ENCODE results near the gene MED15.

MED15 gene

DNA sequence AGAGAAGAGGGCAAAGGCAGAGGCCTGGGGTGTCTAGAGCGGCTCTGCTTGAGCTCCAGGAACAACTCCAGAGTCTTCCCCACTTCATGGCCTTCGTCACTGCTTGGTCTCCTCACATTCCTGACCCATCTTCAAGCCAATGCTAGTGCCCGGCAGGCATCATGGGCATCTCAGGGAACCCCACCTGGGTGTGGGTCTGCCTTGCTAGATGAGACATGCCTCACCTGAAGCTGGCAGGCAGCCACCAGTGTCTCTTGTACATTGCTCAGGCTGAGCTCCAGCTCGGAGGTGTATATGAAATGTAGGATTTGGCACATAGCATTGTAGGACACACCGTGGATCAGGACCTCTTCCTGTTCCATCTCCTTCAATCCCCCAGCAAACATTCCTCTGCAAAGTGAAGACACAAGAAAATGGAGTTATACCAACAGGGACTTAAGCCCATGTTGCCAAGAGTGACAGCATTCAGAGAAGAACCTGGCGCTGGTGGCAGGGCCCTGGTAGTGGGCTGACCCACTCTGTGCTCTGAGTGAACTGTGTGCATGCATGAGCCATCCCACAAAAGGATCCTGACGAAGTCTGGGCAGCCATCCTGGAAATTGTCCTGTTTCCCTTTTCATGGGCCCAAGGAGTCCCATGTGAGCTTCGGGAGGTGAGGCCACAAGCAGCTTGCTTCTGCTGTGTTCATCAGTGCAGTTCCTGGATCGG lies 36.1 kb upstream of the MED15 start:
- TF ChIP-seq GATA2 (IDR thresholded peaks at IDR 0.05; ENCODE audit: low read depth, low read length) = no peak
- no peak for TF ChIP-seq GATA3 (IDR thresholded peaks at IDR 0.05; ENCODE audit: low read depth, low read length)

GRCh38 chr22:20472629-20473442 lies 34.6 kb upstream of the MED15 start:
- TF ChIP-seq GATA2 (IDR thresholded peaks at IDR 0.05; ENCODE audit: low read depth, low read length) = no peak
- no peak for TF ChIP-seq GATA3 (IDR thresholded peaks at IDR 0.05; ENCODE audit: low read depth, low read length)

- no peak for TF ChIP-seq GATA2 (IDR thresholded peaks at IDR 0.05; ENCODE audit: low read depth, low read length)
- TF ChIP-seq GATA3 (IDR thresholded peaks at IDR 0.05; ENCODE audit: low read depth, low read length) = no peak
These were observed 32.3 kb upstream of the MED15 start for GRCh38 chr22:20475115-20475436.

DNA sequence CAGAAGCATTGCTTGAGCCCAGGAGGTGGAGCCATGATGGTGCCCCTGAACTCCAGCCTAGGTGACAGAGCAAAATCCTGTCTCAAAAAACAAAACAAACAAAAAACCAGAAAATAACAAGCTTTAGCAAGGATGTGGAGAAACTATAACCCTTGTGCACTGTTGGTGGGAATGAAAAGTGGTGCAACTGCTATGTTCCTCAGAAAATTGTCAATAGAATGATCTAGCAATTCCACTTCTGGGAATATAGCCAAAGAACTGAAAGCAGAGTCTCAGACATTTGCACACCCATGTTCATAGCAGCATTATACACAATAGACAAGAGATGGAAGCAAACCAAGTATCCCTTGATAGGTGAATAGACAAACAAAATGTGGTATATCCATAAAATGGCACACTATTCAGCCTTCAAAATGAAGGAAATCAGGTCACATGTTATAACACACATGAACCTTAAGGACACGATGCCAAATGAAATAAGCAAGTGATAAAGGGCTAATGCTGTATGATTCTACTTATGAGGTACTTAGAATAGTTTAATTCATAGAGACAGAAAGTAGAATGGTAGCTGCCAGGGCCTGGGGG lies 27.7 kb upstream of the MED15 start:
- no peak for TF ChIP-seq GATA2 (IDR thresholded peaks at IDR 0.05; ENCODE audit: low read depth, low read length)
- TF ChIP-seq GATA3 (IDR thresholded peaks at IDR 0.05; ENCODE audit: low read depth, low read length) = no peak

- TF ChIP-seq GATA2 (IDR thresholded peaks at IDR 0.05; ENCODE audit: low read depth, low read length) (no peak), GATA3 (IDR thresholded peaks at IDR 0.05; ENCODE audit: low read depth, low read length) (no peak)
These were observed 23.6 kb upstream of the MED15 start for GRCh38 chr22:20483771-20484170.

- TF ChIP-seq GATA2 (IDR thresholded peaks at IDR 0.05; ENCODE audit: low read depth, low read length) (no peak), GATA3 (IDR thresholded peaks at IDR 0.05; ENCODE audit: low read depth, low read length) (no peak)
These were observed 22.3 kb upstream of the MED15 start for GRCh38 chr22:20484948-20485683.

GRCh38 chr22:20486229-20486628 lies 21.2 kb upstream of the MED15 start:
- TF ChIP-seq GATA2 (IDR thresholded peaks at IDR 0.05; ENCODE audit: low read depth, low read length) = no peak
- TF ChIP-seq GATA3 (IDR thresholded peaks at IDR 0.05; ENCODE audit: low read depth, low read length) = no peak

- TF ChIP-seq GATA2 (IDR thresholded peaks at IDR 0.05; ENCODE audit: low read depth, low read length) (no peak), GATA3 (IDR thresholded peaks at IDR 0.05; ENCODE audit: low read depth, low read length) (no peak)
These were observed 19.7 kb upstream of the MED15 start for GRCh38 chr22:20487715-20488114.

DNA sequence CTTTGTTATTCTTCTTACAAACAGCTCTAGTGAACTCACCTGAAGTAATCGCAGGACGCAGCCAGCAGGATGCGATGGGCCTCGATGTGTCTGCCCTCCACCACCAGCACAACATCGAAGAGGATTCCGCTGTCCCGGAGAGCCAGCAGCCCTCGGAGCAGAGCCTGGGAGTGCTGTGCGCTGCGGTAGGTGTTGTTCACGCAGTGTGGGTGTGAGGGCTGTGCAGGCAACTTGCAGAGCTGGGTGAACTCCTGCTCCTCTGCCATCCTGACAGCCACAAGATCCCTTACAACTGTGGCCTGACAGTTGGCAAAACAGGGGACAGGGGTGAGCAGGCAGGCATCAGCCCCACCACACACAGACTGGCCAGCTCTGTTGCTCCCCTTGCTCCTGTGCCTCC lies 18.5 kb upstream of the MED15 start:
- TF ChIP-seq GATA2 (IDR thresholded peaks at IDR 0.05; ENCODE audit: low read depth, low read length) = no peak
- no peak for TF ChIP-seq GATA3 (IDR thresholded peaks at IDR 0.05; ENCODE audit: low read depth, low read length)

DNA sequence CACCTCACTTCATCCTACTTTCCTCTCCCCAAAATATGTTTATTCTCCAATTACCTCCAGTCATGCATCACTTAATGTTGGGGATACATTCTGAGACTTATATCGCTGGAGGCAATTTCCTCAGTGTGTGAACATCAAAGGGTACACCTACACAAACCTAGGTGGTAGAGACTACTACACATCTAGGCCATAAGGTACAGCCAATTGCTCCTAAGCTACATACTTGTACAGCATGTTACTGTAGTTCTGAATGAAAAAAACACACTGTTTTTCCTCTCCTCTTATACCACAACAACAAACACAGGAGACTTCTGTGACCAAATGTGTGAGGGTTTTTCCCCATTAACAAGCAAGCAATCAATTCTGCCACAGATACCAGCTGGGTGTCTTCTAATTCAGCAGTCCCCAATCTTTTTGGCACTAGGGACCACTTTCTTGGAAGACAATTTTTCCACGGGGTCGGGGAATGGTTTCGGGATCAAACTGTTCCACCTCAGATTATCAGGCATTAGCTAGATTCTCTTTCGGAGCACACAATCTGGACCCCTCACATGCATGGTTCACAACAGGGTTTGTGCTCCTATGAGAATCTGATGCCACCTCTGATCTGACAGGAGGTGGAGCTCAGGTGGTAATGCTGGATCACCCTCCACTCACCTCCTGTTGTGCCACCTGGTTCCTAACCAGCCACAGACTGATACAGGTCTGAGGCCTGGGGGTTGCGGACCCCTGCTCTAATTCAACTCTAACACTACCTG lies 17.0 kb upstream of the MED15 start:
- TF ChIP-seq GATA3 (IDR thresholded peaks at IDR 0.05; ENCODE audit: low read depth, low read length) (no peak), GATA2 (IDR thresholded peaks at IDR 0.05; ENCODE audit: low read depth, low read length) (no peak)

- TF ChIP-seq GATA2 (IDR thresholded peaks at IDR 0.05; ENCODE audit: low read depth, low read length) = no peak
These were observed 16.5 kb upstream of the MED15 start for GRCh38 chr22:20490941-20491307.

DNA sequence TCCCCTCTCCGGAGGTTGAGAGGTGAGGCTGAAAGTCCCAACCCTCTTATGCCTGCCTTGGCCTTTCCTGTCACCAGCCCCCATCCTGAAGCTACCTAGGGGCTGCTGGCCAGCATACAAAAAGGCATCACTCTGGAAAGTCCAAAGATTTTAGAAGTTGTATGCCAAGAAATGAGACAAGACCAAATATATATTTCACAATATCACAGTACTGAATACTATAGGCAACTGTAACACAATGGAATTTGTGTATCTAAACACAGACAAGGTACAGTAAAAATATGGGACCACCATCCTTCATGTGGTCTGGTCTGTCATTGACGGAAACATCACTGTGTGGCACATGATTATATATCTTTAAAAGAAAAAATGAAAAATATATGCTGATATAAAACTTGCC lies 16.1 kb upstream of the MED15 start:
- TF ChIP-seq GATA3 (IDR thresholded peaks at IDR 0.05; ENCODE audit: low read depth, low read length) (no peak), GATA2 (IDR thresholded peaks at IDR 0.05; ENCODE audit: low read depth, low read length) (no peak)

- no peak for TF ChIP-seq GATA2 (IDR thresholded peaks at IDR 0.05; ENCODE audit: low read depth, low read length)
These were observed 12.2 kb upstream of the MED15 start, which contains the start of gene KLHL22 for GRCh38 chr22:20494978-20495860. TSS of gene KLHL22 (minus strand) at chr22:20495795. CDS start at chr22:20489211, 6,584 bp downstream.

Data from SH-SY5Y (cell line).